ENCODE measurements around the gene GLOD4. TPM values are rescaled to one million over a fixed set of nuclear protein-coding genes. Genes with fewer than 3 reads are reported as not detected.
"Not testable (repeated sequence)": the region's sequence is repeated elsewhere in the genome, so short reads cannot be mapped to it uniquely, and the experiment has no call there.

GLOD4 gene
- total RNA-seq, 2 donors from 2014 or later, result 72.4 to 113 TPM

GRCh38 chr17:792277-792676 is 10.2 kb upstream of the GLOD4 start:
- no peak overlapping the region for H3K27ac ChIP-seq
- no peaks in the 10 kb centered on the region for H3K9me3 ChIP-seq

GRCh38 chr17:791829-792228 is 9.7 kb upstream of the GLOD4 start:
- Histone ChIP-seq H3K27me3 (replicated peaks; ENCODE audit: insufficient read depth) (no peaks in the 10 kb centered on the region), H3K36me3 (peaks cover 0 to 5% of the 10 kb centered on the region in 2 donors), H3K27ac (no peak overlapping the region), H3K9me3 (no peaks in the 10 kb centered on the region), H3K4me1 (replicated peaks) (no peaks in the 10 kb centered on the region), H3K4me3 (no peak overlapping the region)
- no peak for DNase-seq (ENCODE audit: low spot score)
- TF ChIP-seq POLR2AphosphoS5 (IDR thresholded peaks at IDR 0.05) (no peak), CTCF (IDR thresholded peaks at IDR 0.05) (no peak), POLR2A (IDR thresholded peaks at IDR 0.05) (no peak)
- whole genome bisulfite sequencing, result 83% methylated on average over 19 of the region's 19 CpGs
- intact Hi-C loops (cut with DNase I), result loop anchor here (5.0 kb wide), 1 partner anchor 265 kb away; no protein-coding TSS in a partner anchor

More at GRCh38 chr17:792277-792676, 10.2 kb upstream of the GLOD4 start:
- peaks cover 0 to 5% of the 10 kb centered on the region in 2 donors for H3K36me3 ChIP-seq
- DNase-seq (ENCODE audit: low spot score), result no peak
- H3K4me3 ChIP-seq, result no peak overlapping the region
- TF ChIP-seq CTCF (IDR thresholded peaks at IDR 0.05), result no peak
- no peak for TF ChIP-seq POLR2A (IDR thresholded peaks at IDR 0.05)
- no peak for TF ChIP-seq POLR2AphosphoS5 (IDR thresholded peaks at IDR 0.05)
- intact Hi-C loops (cut with DNase I), result loop anchor here (5.0 kb wide), 1 partner anchor 265 kb away; no protein-coding TSS in a partner anchor
- WGBS, result 69% methylated on average over 9 of the region's 9 CpGs
- H3K4me1 ChIP-seq (replicated peaks), result no peaks in the 10 kb centered on the region
- no peaks in the 10 kb centered on the region for H3K27me3 ChIP-seq (replicated peaks; ENCODE audit: insufficient read depth)

GRCh38 chr17:790874-791247 is 8.8 kb upstream of the GLOD4 start:
- not testable (repeated sequence) for H3K4me3 ChIP-seq

GRCh38 chr17:789931-790873 is 8.1 kb upstream of the GLOD4 start:
- H3K9me3 ChIP-seq; H3K27me3 ChIP-seq (replicated peaks; ENCODE audit: insufficient read depth); H3K4me1 ChIP-seq (replicated peaks); H3K4me3 ChIP-seq; H3K36me3 ChIP-seq: not testable (repeated sequence)
- WGBS, result 38% methylated on average over 30 of the region's 38 CpGs
- DNase-seq (ENCODE audit: low spot score), result peak; percentile 70
- intact Hi-C loops (cut with DNase I), result loop anchor here (5.0 kb wide), 1 partner anchor 267 kb away; no protein-coding TSS in a partner anchor
- peak overlapping the region; percentile 55 to 69 for H3K27ac ChIP-seq
- peak; percentile 10 for TF ChIP-seq POLR2A (IDR thresholded peaks at IDR 0.05)
- peak; percentile 23 for TF ChIP-seq POLR2AphosphoS5 (IDR thresholded peaks at IDR 0.05)

More at GRCh38 chr17:790874-791247, 8.8 kb upstream of the GLOD4 start:
- H3K36me3 ChIP-seq; H3K4me1 ChIP-seq (replicated peaks); H3K27me3 ChIP-seq (replicated peaks; ENCODE audit: insufficient read depth); H3K27ac ChIP-seq; H3K9me3 ChIP-seq: not testable (repeated sequence)
- 45% methylated on average over 11 of the region's 12 CpGs for WGBS
- intact Hi-C loops (cut with DNase I), result loop anchor here (5.0 kb wide), 1 partner anchor 266 kb away; no protein-coding TSS in a partner anchor
- DNase-seq (ENCODE audit: low spot score), result peak; percentile 32

GRCh38 chr17:789160-789840 is 7.2 kb upstream of the GLOD4 start:
- Histone ChIP-seq H3K4me1 (replicated peaks) (no peaks in the 10 kb centered on the region), H3K4me3 (no peak overlapping the region), H3K36me3 (peaks cover 0 to 5% of the 10 kb centered on the region in 2 donors), H3K27me3 (replicated peaks; ENCODE audit: insufficient read depth) (no peaks in the 10 kb centered on the region), H3K9me3 (no peaks in the 10 kb centered on the region), H3K27ac (peak overlapping the region; percentile 55 to 69)
- 49% methylated on average over 14 of the region's 14 CpGs for WGBS
- no peak for DNase-seq (ENCODE audit: low spot score)
- intact Hi-C loops (cut with DNase I), result no loop called here
- TF ChIP-seq POLR2AphosphoS5 (IDR thresholded peaks at IDR 0.05) (no peak), CTCF (IDR thresholded peaks at IDR 0.05) (no peak), POLR2A (IDR thresholded peaks at IDR 0.05) (no peak)
